PC-3 (cell line): Measurements from ENCODE around the gene GFOD1.

Experiments
- EZH2 ChIP-seq: fragments of 300-600 bp; sonication (generic); IDR thresholded peaks from one replicate; pipeline ENCODE4 v1.6.1; 2017; ENCODE audit warnings: antibody characterized with exemption, mild to moderate bottlenecking, low read length; ENCODE audit not compliant: unreplicated experiment
- TF ChIP-seq, protein P1 (sequence below): fragments of 300-600 bp; sonication (generic); conservative IDR thresholded peaks from 2 replicates; pipeline ENCODE4 v1.5.1; 2017; ENCODE audit warnings: antibody characterized with exemption, low read depth, mild to moderate bottlenecking, low read length

- TF ChIP-seq, protein P1, sequence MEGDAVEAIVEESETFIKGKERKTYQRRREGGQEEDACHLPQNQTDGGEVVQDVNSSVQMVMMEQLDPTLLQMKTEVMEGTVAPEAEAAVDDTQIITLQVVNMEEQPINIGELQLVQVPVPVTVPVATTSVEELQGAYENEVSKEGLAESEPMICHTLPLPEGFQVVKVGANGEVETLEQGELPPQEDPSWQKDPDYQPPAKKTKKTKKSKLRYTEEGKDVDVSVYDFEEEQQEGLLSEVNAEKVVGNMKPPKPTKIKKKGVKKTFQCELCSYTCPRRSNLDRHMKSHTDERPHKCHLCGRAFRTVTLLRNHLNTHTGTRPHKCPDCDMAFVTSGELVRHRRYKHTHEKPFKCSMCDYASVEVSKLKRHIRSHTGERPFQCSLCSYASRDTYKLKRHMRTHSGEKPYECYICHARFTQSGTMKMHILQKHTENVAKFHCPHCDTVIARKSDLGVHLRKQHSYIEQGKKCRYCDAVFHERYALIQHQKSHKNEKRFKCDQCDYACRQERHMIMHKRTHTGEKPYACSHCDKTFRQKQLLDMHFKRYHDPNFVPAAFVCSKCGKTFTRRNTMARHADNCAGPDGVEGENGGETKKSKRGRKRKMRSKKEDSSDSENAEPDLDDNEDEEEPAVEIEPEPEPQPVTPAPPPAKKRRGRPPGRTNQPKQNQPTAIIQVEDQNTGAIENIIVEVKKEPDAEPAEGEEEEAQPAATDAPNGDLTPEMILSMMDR, result no peak
- no peak for TF ChIP-seq EZH2
These were observed 9.3 kb upstream of the GFOD1 start for GRCh38 chr6:13496513-13497190.
